Type B pancreatic cell (in vitro differentiated cells): Measurements from ENCODE around the gene NCF4. TPM values are rescaled to one million over a fixed set of nuclear protein-coding genes. Genes with fewer than 3 reads are reported as not detected.
A peak's percentile ranks its signal among the peaks of the same experiment; 100 is the strongest.

Source experiments
- DNase-seq: peaks from one replicate; pipeline ENCODE4 v3.0.0; 2021; ENCODE audit warnings: mixed read lengths; ENCODE audit not compliant: unreplicated experiment; ENCODE audit errors: extremely low spot score
- H3K27ac Mint-ChIP-seq: 2 replicates; pipeline ENCODE4 v1.8.0; 2021; ENCODE audit warnings: mild to moderate bottlenecking, mixed read lengths
- H3K27me3 Mint-ChIP-seq: 2 replicates; pipeline ENCODE4 v1.8.0; 2021; ENCODE audit warnings: mixed read lengths
- H3K36me3 Mint-ChIP-seq: 2 replicates; pipeline ENCODE4 v1.8.0; 2021; ENCODE audit warnings: mixed read lengths
- H3K4me1 Mint-ChIP-seq: one replicate; pipeline ENCODE4 v1.8.0; 2021; ENCODE audit warnings: mixed read lengths; ENCODE audit not compliant: unreplicated experiment
- H3K4me3 Mint-ChIP-seq: 2 replicates; pipeline ENCODE4 v1.8.0; 2021; ENCODE audit warnings: mild to moderate bottlenecking, mixed read lengths
- H3K9me3 Mint-ChIP-seq: 2 replicates; pipeline ENCODE4 v1.8.0; 2021; ENCODE audit warnings: mixed read lengths
- total RNA-seq: library from RNA; stranded (reverse); gene quantifications from 2 replicates; pipeline ENCODE4 v1.2.1, GENCODE V29; 2021; ENCODE audit warnings: low replicate concordance
- TF ChIP-seq, protein P1 (sequence below): fragments of 200-600 bp; sonication (generic); conservative IDR thresholded peaks from 2 replicates; pipeline ENCODE4 v1.5.0; 2021; ENCODE audit warnings: antibody characterized with exemption, mild to moderate bottlenecking

Gene NCF4
- total RNA-seq, 1 donor from 2014 or later, result not detected

DNA sequence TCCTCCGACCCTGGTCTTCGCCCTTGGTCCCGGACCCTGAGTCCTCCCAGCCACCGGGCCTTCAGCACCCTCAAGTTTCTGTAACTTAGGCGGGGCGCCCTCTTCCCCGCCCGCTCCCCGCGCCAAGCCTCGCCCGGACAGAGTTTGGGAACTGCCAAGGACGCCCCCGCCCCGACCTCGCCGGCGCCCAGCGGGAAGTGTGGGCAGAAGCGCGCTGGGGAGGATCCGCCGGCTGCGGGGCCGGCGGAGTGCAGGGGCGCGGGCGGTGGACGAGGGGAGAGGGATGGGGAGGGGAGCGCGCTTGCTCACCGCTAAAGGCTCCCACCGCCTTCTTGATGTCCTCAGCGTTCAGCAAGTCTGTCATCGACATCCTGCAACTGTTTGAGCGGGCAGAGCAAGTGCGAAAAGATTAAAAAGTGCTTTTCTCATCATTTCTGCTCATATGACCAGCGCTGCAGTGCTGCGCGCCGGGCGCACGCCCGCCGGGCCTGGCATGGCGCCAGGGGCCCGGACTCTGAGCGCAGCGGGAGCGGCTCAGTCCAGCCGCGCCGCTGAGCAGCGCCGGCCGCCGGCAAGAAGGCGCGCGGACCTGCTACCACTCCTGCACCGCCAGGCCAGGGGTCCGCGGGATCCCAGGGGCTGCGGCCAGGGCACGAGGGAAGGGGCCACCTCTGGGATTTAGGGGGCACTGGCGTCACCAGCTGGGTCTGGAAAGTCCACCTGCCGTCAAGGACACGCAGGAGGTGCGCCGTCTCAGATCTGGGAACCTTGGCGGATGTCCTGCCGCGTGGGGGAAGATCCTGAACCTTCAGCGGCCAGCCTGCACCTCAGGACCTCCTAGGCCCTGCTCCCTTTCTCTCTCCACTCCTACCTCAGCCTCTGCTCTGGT, 43.9 kb upstream of the NCF4 start, which contains the start of gene PVALB:
Gene PVALB (minus strand): TSS at position 400 of the 889 bp plus-strand sequence. CDS start 30 bp downstream, at position 370.
- Mint-ChIP-seq H3K4me3 (peak within 1 kb of the TSS; percentile 47), H3K9me3 (no peaks in the 10 kb centered on the region), H3K27ac (no peak within 1 kb of the TSS), H3K36me3 (no peaks in the 10 kb centered on the region), H3K4me1 (no peaks in the 10 kb centered on the region), H3K27me3 (peaks cover 91% of the 10 kb centered on the region)
- DNase-seq, result no peak
- TF ChIP-seq, protein P1, sequence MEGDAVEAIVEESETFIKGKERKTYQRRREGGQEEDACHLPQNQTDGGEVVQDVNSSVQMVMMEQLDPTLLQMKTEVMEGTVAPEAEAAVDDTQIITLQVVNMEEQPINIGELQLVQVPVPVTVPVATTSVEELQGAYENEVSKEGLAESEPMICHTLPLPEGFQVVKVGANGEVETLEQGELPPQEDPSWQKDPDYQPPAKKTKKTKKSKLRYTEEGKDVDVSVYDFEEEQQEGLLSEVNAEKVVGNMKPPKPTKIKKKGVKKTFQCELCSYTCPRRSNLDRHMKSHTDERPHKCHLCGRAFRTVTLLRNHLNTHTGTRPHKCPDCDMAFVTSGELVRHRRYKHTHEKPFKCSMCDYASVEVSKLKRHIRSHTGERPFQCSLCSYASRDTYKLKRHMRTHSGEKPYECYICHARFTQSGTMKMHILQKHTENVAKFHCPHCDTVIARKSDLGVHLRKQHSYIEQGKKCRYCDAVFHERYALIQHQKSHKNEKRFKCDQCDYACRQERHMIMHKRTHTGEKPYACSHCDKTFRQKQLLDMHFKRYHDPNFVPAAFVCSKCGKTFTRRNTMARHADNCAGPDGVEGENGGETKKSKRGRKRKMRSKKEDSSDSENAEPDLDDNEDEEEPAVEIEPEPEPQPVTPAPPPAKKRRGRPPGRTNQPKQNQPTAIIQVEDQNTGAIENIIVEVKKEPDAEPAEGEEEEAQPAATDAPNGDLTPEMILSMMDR, result no peak

DNA sequence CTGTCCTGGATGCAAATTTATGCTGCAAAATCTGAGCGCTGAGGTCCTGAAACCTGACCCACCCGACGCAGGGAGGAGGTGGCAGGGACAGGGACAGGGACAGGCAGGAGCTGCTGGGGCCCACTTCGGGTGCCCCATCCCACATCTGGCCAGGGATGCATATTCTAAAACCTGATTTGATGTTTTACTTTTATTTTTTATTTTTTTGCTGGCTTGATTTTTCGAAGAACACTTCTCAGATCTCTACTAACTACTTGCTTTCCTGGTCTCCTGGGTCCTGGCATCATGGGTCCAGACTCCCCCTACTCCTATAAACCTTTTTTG, 43.3 kb upstream of the NCF4 start:
- no peaks in the 10 kb centered on the region for H3K9me3 Mint-ChIP-seq
- TF ChIP-seq, protein P1, result no peak
- DNase-seq, result no peak
- no peak overlapping the region for H3K27ac Mint-ChIP-seq
- H3K36me3 Mint-ChIP-seq, result no peaks in the 10 kb centered on the region
- H3K4me3 Mint-ChIP-seq, result peak overlapping the region; percentile 47
- H3K4me1 Mint-ChIP-seq, result no peaks in the 10 kb centered on the region
- H3K27me3 Mint-ChIP-seq, result peaks cover 85% of the 10 kb centered on the region

DNA sequence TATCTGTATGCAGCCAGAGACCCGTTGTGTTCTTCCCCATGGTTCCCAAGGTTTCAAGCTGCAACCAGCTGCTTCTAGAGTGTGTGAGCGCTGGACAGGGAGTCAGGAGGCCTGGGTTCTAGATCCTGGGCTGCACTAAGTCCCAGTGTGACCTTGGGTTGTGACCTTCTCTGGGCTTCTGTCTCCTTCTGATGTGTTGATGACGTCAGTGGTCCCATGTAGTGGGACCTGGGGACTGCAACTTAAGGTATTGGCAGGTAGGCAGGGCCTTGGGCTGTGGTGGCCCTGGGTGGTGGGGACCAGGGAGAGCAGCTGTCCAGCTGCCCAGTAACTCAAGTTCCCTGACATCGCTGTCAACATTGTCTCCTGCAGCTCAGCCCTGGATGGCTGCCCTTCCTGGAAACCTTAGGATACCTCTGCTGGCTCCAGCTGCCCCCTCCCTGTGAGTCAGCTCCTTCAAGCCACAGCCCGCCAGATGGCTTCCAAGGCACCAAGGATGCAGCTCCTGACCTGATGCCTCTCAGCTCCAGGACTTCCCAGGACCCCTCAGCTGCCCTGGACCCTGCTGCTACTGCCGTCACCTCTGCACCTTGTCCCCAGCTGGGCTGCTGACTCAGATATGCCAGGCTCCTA, 42.7 kb upstream of the NCF4 start:
- DNase-seq, result no peak
- no peaks in the 10 kb centered on the region for H3K9me3 Mint-ChIP-seq
- H3K27ac Mint-ChIP-seq, result no peak overlapping the region
- H3K4me1 Mint-ChIP-seq, result no peaks in the 10 kb centered on the region
- TF ChIP-seq, protein P1, result no peak
- no peaks in the 10 kb centered on the region for H3K36me3 Mint-ChIP-seq
- peaks cover 84% of the 10 kb centered on the region for H3K27me3 Mint-ChIP-seq
- no peak overlapping the region for H3K4me3 Mint-ChIP-seq

DNA sequence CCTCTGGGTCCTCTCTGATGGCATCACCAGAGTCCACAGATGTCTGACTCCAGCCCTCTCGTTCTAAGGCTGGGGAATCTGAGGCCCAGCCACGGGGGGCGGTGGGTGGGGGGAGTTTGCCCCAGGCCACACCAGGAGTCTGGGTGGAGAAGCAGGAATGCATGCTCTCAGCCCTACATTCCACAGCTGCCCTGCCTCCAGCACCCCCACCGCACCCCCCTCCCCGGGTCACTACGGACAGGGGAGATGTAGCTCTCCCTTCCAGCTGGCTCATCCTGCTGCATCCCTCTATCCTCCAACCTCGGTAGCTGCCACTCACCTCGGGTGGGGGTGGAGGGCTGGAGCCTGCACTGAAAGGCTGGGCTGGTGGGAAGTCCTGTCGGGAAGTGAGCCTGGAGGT, 41.7 kb upstream of the NCF4 start:
- Mint-ChIP-seq H3K36me3 (no peaks in the 10 kb centered on the region), H3K9me3 (no peaks in the 10 kb centered on the region), H3K4me1 (no peaks in the 10 kb centered on the region), H3K27ac (no peak overlapping the region), H3K27me3 (peaks cover 78% of the 10 kb centered on the region), H3K4me3 (no peak overlapping the region)
- DNase-seq, result no peak
- TF ChIP-seq, protein P1, result no peak

DNA sequence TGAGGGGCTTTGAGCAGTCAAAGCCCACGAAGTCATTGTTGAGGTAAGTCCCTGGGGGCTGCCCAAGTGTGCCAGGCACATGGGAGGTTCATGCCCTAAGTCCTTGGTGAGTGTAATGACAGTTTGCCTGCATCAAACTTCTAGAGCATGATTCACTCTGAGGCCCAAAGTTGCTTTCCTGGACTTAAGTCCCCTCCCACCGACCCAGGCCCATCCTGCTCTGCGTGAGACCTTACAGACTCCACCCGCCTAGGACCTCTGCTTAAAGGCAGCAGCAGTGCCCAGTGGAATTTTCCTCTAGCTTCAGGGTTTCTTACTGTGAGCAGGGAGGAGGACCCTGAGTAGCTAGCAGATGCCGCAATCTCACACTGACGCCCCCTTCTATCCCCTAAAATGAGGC, 38.2 kb upstream of the NCF4 start:
- Mint-ChIP-seq H3K4me3 (no peak overlapping the region), H3K9me3 (no peaks in the 10 kb centered on the region), H3K36me3 (no peaks in the 10 kb centered on the region), H3K4me1 (no peaks in the 10 kb centered on the region), H3K27me3 (peaks cover 56% of the 10 kb centered on the region), H3K27ac (no peak overlapping the region)
- no peak for DNase-seq
- TF ChIP-seq, protein P1, result no peak
